Endothelial cell of hepatic sinusoid (primary cell): Measurements from ENCODE around the gene AVL9.
"Not testable (repeated sequence)": the region's sequence is repeated elsewhere in the genome, so short reads cannot be mapped to it uniquely, and the experiment has no call there.

Experiments
- in situ Hi-C: cut with HindIII; loops from 2 replicates; pipeline ENCODE4 v1.10.0; 2017; ENCODE audit warnings: low sequenced_read_pairs

Gene AVL9

GRCh38 chr7:32633446-32633845 is 138.2 kb downstream of the AVL9 start:
- in situ Hi-C loops, result not testable (repeated sequence)

GRCh38 chr7:32634798-32635393 is 139.6 kb downstream of the AVL9 start:
- in situ Hi-C loops, result not testable (repeated sequence)

- in situ Hi-C loops, result not testable (repeated sequence)
Observed at GRCh38 chr7:32636725-32637462, 141.6 kb downstream of the AVL9 start.

- in situ Hi-C loops, result not testable (repeated sequence)
Observed at GRCh38 chr7:32637611-32638010, 142.3 kb downstream of the AVL9 start.
